Measurements from ENCODE around the gene ADAMTS16.

DNA sequence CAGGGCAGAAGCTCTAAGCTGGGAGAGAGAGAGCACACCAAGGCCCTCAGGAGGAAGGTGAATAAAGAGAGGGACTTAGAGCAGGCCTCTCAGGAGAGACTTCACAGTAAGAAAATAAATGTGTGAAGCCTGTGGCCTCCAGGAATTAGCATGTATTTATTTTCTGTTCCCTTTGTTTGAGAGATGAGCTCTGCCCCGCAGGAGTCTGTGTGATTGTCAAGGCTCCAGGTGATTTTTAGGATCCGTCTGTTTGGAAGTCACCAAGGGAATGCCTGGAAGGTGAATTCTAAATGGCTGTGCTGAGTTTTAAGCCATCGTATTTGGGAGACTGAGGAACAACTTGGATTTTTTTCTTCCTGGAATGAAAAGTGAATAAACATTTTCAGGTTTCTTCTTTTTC is 174.0 kb downstream of the ADAMTS16 start:
- TF ChIP-seq, protein P1, sequence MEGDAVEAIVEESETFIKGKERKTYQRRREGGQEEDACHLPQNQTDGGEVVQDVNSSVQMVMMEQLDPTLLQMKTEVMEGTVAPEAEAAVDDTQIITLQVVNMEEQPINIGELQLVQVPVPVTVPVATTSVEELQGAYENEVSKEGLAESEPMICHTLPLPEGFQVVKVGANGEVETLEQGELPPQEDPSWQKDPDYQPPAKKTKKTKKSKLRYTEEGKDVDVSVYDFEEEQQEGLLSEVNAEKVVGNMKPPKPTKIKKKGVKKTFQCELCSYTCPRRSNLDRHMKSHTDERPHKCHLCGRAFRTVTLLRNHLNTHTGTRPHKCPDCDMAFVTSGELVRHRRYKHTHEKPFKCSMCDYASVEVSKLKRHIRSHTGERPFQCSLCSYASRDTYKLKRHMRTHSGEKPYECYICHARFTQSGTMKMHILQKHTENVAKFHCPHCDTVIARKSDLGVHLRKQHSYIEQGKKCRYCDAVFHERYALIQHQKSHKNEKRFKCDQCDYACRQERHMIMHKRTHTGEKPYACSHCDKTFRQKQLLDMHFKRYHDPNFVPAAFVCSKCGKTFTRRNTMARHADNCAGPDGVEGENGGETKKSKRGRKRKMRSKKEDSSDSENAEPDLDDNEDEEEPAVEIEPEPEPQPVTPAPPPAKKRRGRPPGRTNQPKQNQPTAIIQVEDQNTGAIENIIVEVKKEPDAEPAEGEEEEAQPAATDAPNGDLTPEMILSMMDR (IDR thresholded peaks at IDR 0.05 in 8 of 11, conservative IDR thresholded peaks at IDR 0.05 in 3 of 11): no peak
- no peak for TF ChIP-seq POLR2A (IDR thresholded peaks at IDR 0.05)
- no peak for TF ChIP-seq POLR2AphosphoS5 (IDR thresholded peaks at IDR 0.05)
